ENCODE measurements around the gene S100A6. TPM values are rescaled to one million over a fixed set of nuclear protein-coding genes. Genes with fewer than 3 reads are reported as not detected.

S100A6 gene
- total and polyA plus RNA-seq, 11 donors: 157 to 1,213 (median 360) TPM

DNA sequence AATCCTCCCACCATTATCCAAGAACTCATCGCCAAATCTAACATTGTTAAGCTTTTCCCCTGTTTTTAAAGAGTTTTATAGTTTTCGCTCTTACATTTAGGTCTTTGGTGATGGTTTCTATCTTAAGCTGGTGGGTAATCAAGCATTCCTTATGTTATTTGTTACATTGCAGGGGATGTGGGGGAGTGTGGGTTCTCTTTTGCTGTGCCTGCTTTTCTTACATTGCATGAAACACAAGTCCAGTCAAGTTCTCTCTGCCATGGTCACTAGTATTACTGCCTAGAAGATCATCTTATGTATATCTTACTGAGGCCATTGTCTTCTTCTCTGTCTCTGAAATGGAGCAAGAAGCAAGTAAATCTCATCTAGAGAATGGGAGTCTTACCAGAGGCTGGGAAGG lies 48.1 kb downstream of the S100A6 start:
- Histone ChIP-seq H3K36me3 (no peaks in the 10 kb centered on the region), H3K27me3 (peaks cover 0 to 5% (median 0%) of the 10 kb centered on the region in 9 donors), H3K27ac (no peak overlapping the region), H3K4me3 (no peak overlapping the region), H3K9me3 (no peaks in the 10 kb centered on the region), H3K4me1 (peaks cover 0 to 24% (median 12%) of the 10 kb centered on the region in 12 donors)
- no peak for ATAC-seq
- 94 to 99% (median 97%) methylated on average over 2 of the region's 2 CpGs for WGBS, 4 donors
- intact Hi-C loops (cut with DNase I): no loop called here
- TF ChIP-seq CTCF (IDR thresholded peaks at IDR 0.05) (no peak), POLR2A (IDR thresholded peaks at IDR 0.05) (no peak)
- DNase-seq: no peak

DNA sequence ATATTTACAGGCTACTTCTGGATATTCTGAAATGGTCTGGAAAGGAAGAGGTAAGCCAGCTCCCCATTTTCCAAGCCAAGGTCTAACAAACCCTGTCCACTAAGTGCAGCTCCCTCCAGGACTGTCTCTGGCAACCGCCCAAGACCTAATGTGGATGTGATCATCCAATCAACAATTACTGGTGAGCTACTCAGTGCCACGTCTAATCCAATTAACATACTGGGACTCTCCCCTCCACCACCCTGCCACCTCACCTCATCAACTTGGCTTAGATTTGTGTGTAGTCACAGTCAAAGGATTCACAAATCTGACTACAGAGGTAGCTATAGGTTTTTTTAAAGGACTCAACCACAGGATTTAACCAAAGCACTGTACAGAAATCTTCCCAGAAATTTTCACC lies 49.9 kb downstream of the S100A6 start:
- 30 to 44% (median 36%) methylated on average over 2 of the region's 2 CpGs for WGBS, 4 donors
- ATAC-seq (no peak), DNase-seq (peak in 2 of 5 donors; percentile 44 to 51)
- Histone ChIP-seq H3K9me3 (no peaks in the 10 kb centered on the region), H3K27me3 (peaks cover 0 to 5% (median 0%) of the 10 kb centered on the region in 9 donors), H3K27ac (no peak overlapping the region), H3K4me1 (peaks cover 0 to 20% (median 9%) of the 10 kb centered on the region in 12 donors), H3K36me3 (no peaks in the 10 kb centered on the region), H3K4me3 (no peak overlapping the region)
- TF ChIP-seq POLR2A (IDR thresholded peaks at IDR 0.05) (no peak), CTCF (IDR thresholded peaks at IDR 0.05) (no peak)
- intact Hi-C loops (cut with DNase I): no loop called here

Other genes starting within 250 kb of the S100A6 start
- gene PGLYRP3, start 223.0 kb downstream of the S100A6 start, total RNA-seq: not detected
- not detected for gene PGLYRP3, start 223.0 kb downstream of the S100A6 start, polyA plus RNA-seq
- not detected for gene PGLYRP4, start 187.2 kb downstream of the S100A6 start, total RNA-seq
- gene PGLYRP4, start 187.2 kb downstream of the S100A6 start, polyA plus RNA-seq: not detected
- gene S100A9, start 178.1 kb downstream of the S100A6 start, total RNA-seq: 100 to 1,000 TPM in 3 of 9 donors, 10 to 100 TPM in 5, 1 to 10 TPM in 1; 5.7 to 350 (median 76.2) TPM
- gene S100A9, start 178.1 kb downstream of the S100A6 start, polyA plus RNA-seq: 100 to 1,000 TPM in 1 of 2 donors, 10 to 100 TPM in 1; 43.3 to 202 TPM
- 1 to 10 TPM in 8 of 9 donors, not detected in 1; 1.2 to 8.9 (median 3.7) TPM for gene S100A12, start 160.4 kb downstream of the S100A6 start, total RNA-seq
- gene S100A12, start 160.4 kb downstream of the S100A6 start, polyA plus RNA-seq: 1 to 10 TPM; 5.1 to 9.1 TPM
- gene S100A8, start 144.9 kb downstream of the S100A6 start, total RNA-seq: 100 to 1,000 TPM in 2 of 9 donors, 10 to 100 TPM in 6, 1 to 10 TPM in 1; 6.0 to 199 (median 27.2) TPM
- gene S100A8, start 144.9 kb downstream of the S100A6 start, polyA plus RNA-seq: 10 to 100 TPM; 32.3 to 72.9 TPM
- gene S100A7A, start 119.5 kb downstream of the S100A6 start, total RNA-seq: not detected
- gene S100A7A, start 119.5 kb downstream of the S100A6 start, polyA plus RNA-seq: not detected
- gene S100A7, start 75.3 kb downstream of the S100A6 start, total RNA-seq: not detected
- not detected for gene S100A7, start 75.3 kb downstream of the S100A6 start, polyA plus RNA-seq
- not detected for gene S100A5, start 4.9 kb upstream of the S100A6 start, total RNA-seq
- gene S100A5, start 4.9 kb upstream of the S100A6 start, polyA plus RNA-seq: not detected
- gene S100A4, start 9.8 kb upstream of the S100A6 start, total RNA-seq: 100 to 1,000 TPM in 4 of 9 donors, 10 to 100 TPM in 5; 56.9 to 214 (median 96.1) TPM
- 100 to 1,000 TPM; 214 to 398 TPM for gene S100A4, start 9.8 kb upstream of the S100A6 start, polyA plus RNA-seq
- gene S100A3, start 13.3 kb upstream of the S100A6 start, total RNA-seq: 1 to 10 TPM in 4 of 9 donors, under 1 TPM in 3, not detected in 2; 0.57 to 5.9 (median 1.1) TPM
- gene S100A3, start 13.3 kb upstream of the S100A6 start, polyA plus RNA-seq: 1 to 10 TPM; 1.6 to 5.2 TPM
- gene S100A2, start 29.9 kb upstream of the S100A6 start, total RNA-seq: 1 to 10 TPM in 8 of 9 donors, not detected in 1; 1.3 to 4.0 (median 2.4) TPM
- 1 to 10 TPM; 2.8 to 5.1 TPM for gene S100A2, start 29.9 kb upstream of the S100A6 start, polyA plus RNA-seq
- 10 to 100 TPM; 37.2 to 92.6 (median 45.4) TPM for gene S100A16, start 77.1 kb upstream of the S100A6 start, total RNA-seq
- gene S100A16, start 77.1 kb upstream of the S100A6 start, polyA plus RNA-seq: 100 to 1,000 TPM in 1 of 2 donors, 10 to 100 TPM in 1; 72.6 to 233 TPM
- 1 to 10 TPM in 7 of 9 donors, under 1 TPM in 1, not detected in 1; 0.79 to 6.1 (median 3.9) TPM for gene S100A14, start 80.3 kb upstream of the S100A6 start, total RNA-seq
- 1 to 10 TPM; 1.7 to 4.4 TPM for gene S100A14, start 80.3 kb upstream of the S100A6 start, polyA plus RNA-seq
- gene S100A13, start 91.5 kb upstream of the S100A6 start, total RNA-seq: 100 to 1,000 TPM in 7 of 9 donors, 10 to 100 TPM in 2; 98.1 to 189 (median 132) TPM
- 100 to 1,000 TPM; 173 to 272 TPM for gene S100A13, start 91.5 kb upstream of the S100A6 start, polyA plus RNA-seq
- gene S100A1, start 92.4 kb upstream of the S100A6 start, total RNA-seq: 1,000 to 10,000 TPM; 1,023 to 2,291 (median 2,114) TPM
- gene S100A1, start 92.4 kb upstream of the S100A6 start, polyA plus RNA-seq: 1,000 to 10,000 TPM in 1 of 2 donors, 100 to 1,000 TPM in 1; 752 to 3,565 TPM
- gene CHTOP, start 98.1 kb upstream of the S100A6 start, total RNA-seq: 10 to 100 TPM; 48.4 to 92.0 (median 67.7) TPM
- gene CHTOP, start 98.1 kb upstream of the S100A6 start, polyA plus RNA-seq: 10 to 100 TPM; 72.9 to 73.4 TPM
- gene SNAPIN, start 122.7 kb upstream of the S100A6 start, total RNA-seq: 10 to 100 TPM; 53.7 to 88.7 (median 70.8) TPM
- gene SNAPIN, start 122.7 kb upstream of the S100A6 start, polyA plus RNA-seq: 10 to 100 TPM; 57.7 to 58.9 TPM
- gene ILF2, start 135.0 kb upstream of the S100A6 start, total RNA-seq: 10 to 100 TPM; 65.0 to 92.3 (median 74.2) TPM
- 100 to 1,000 TPM in 1 of 2 donors, 10 to 100 TPM in 1; 22.1 to 163 TPM for gene ILF2, start 135.0 kb upstream of the S100A6 start, polyA plus RNA-seq
- gene NPR1, start 142.7 kb upstream of the S100A6 start, total RNA-seq: 10 to 100 TPM in 6 of 9 donors, 1 to 10 TPM in 3; 7.1 to 26.9 (median 12.0) TPM
- 10 to 100 TPM; 12.2 to 26.6 TPM for gene NPR1, start 142.7 kb upstream of the S100A6 start, polyA plus RNA-seq
- gene INTS3, start 192.1 kb upstream of the S100A6 start, total RNA-seq: 10 to 100 TPM; 19.6 to 33.2 (median 30.7) TPM
- gene INTS3, start 192.1 kb upstream of the S100A6 start, polyA plus RNA-seq: 10 to 100 TPM; 21.9 to 41.8 TPM
- gene SLC27A3, start 239.4 kb upstream of the S100A6 start, total RNA-seq: 10 to 100 TPM in 5 of 9 donors, 1 to 10 TPM in 4; 7.9 to 37.1 (median 10.3) TPM
- 10 to 100 TPM; 18.4 to 29.4 TPM for gene SLC27A3, start 239.4 kb upstream of the S100A6 start, polyA plus RNA-seq

Data from heart left ventricle (tissue), 16 donors.